Activated naive CD4-positive, alpha-beta T cell treated with anti-CD3 and anti-CD28 coated beads for 36 hours (primary cell): ENCODE results near the gene NGDN. TPM values are rescaled to one million over a fixed set of nuclear protein-coding genes. Genes with fewer than 3 reads are reported as not detected.

Experiments
- CTCF ChIA-PET: fragments of 350-600 bp; sonication (Branson Sonifier 250); formaldehyde crosslinking; loops from one replicate; lab custom pipeline; 2021; ENCODE audit warnings: antibody characterized with exemption; lab: Charles Lee
- DNase-seq: peaks from one replicate; pipeline ENCODE4 v3.0.0-alpha.2; 2020
- H3K27ac Mint-ChIP-seq: one replicate; pipeline ENCODE4 v1.8.0; 2021; ENCODE audit warnings: mild to moderate bottlenecking, mixed read lengths
- H3K27me3 Mint-ChIP-seq: one replicate; pipeline ENCODE4 v1.8.0; 2021; ENCODE audit warnings: low read depth, mixed read lengths
- H3K36me3 Mint-ChIP-seq: one replicate; pipeline ENCODE4 v1.8.0; 2021; ENCODE audit warnings: low read depth, mixed read lengths
- H3K4me1 Mint-ChIP-seq: one replicate; pipeline ENCODE4 v1.8.0; 2021; ENCODE audit warnings: low read depth, mixed read lengths
- H3K4me3 Mint-ChIP-seq: one replicate; pipeline ENCODE4 v1.8.0; 2021; ENCODE audit warnings: mild to moderate bottlenecking, moderate library complexity, mixed read lengths
- H3K9me3 Mint-ChIP-seq: one replicate; pipeline ENCODE4 v1.8.0; 2021; ENCODE audit warnings: mixed read lengths
- intact Hi-C: fragments of 100-400 bp; cut with micrococcal nuclease; formaldehyde crosslinking; loops from one replicate; pipeline ENCODE4 v1.15.1; 2023
- total RNA-seq, 2 experiments: library from RNA; stranded (reverse); gene quantifications; one replicate each; pipeline ENCODE4 v1.2.3, GENCODE V29; 2021

The NGDN gene
- total RNA-seq, 2 experiments from 2014 or later: 38.9 to 40.8 TPM

DNA sequence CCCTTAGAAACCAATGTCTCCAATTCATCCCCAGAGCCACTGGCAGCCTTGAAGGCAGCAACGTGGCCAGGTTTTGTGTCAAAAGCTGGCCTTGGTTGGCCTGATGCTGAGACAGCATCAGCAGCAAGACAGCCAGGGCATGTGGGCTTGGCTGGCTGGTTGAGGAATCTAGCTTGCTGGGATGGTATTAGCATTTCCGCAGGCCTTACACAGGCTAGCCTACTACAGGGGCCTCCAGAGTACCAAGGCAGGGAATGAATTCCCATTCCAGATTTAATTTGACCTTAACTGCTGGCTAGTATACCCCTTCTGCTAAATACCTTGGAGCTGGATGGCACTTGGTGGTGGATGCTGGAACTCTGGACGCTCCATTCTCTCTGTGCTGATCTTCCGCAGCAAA is 15.8 kb downstream of the NGDN start:
- Mint-ChIP-seq H3K27ac (no peak overlapping the region), H3K9me3 (no peaks in the 10 kb centered on the region), H3K4me3 (no peak overlapping the region), H3K36me3 (peaks cover 7% of the 10 kb centered on the region), H3K27me3 (no peaks in the 10 kb centered on the region), H3K4me1 (no peaks in the 10 kb centered on the region)
- CTCF ChIA-PET: interaction anchor here (2.1 to 3.9 kb wide), 2 partner anchors 8 to 75 kb away, joined by 5 to 27 read pairs; no protein-coding TSS in a partner anchor
- intact Hi-C loops: no loop called here
- DNase-seq: no peak

GRCh38 chr14:23486036-23486435 is 16.5 kb downstream of the NGDN start:
- H3K9me3 Mint-ChIP-seq: no peaks in the 10 kb centered on the region
- CTCF ChIA-PET: interaction anchor here (2.1 to 3.9 kb wide), 2 partner anchors 9 to 74 kb away, joined by 5 to 27 read pairs; no protein-coding TSS in a partner anchor
- H3K27ac Mint-ChIP-seq: no peak overlapping the region

DNA sequence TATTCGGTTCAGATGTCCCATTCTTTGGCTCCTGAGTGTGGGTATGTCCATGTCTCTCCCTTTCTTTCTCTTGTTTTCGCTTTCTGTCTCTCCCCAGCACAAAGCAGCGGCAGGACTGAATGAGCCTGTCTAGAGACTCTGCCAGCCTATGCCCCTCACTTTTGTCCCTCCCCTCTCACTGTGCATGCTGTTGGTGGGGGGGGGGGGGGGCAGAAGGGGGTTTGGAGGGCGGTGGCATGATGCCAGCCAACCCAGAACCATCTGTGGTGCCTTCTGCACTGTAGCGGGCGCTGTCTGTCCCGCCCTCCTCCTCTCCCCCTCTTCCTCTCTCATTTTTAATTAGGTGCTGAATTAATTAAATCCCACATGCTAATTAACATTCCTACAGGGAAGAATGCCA is 17.7 kb downstream of the NGDN start:
- H3K27ac Mint-ChIP-seq: no peak overlapping the region
- H3K4me1 Mint-ChIP-seq: no peaks in the 10 kb centered on the region
- intact Hi-C loops: no loop called here
- DNase-seq: no peak
- H3K27me3 Mint-ChIP-seq: no peaks in the 10 kb centered on the region
- H3K36me3 Mint-ChIP-seq: peaks cover 3% of the 10 kb centered on the region
- no peaks in the 10 kb centered on the region for H3K9me3 Mint-ChIP-seq
- CTCF ChIA-PET: interaction anchor here (3.9 kb wide), 1 partner anchor 73 kb away, joined by 27 read pairs; no protein-coding TSS in a partner anchor
- H3K4me3 Mint-ChIP-seq: no peak overlapping the region

More at GRCh38 chr14:23486036-23486435, 16.5 kb downstream of the NGDN start:
- Mint-ChIP-seq H3K27me3 (no peaks in the 10 kb centered on the region), H3K4me1 (no peaks in the 10 kb centered on the region), H3K36me3 (peaks cover 6% of the 10 kb centered on the region), H3K4me3 (no peak overlapping the region)
- intact Hi-C loops: no loop called here
- DNase-seq: no peak

DNA sequence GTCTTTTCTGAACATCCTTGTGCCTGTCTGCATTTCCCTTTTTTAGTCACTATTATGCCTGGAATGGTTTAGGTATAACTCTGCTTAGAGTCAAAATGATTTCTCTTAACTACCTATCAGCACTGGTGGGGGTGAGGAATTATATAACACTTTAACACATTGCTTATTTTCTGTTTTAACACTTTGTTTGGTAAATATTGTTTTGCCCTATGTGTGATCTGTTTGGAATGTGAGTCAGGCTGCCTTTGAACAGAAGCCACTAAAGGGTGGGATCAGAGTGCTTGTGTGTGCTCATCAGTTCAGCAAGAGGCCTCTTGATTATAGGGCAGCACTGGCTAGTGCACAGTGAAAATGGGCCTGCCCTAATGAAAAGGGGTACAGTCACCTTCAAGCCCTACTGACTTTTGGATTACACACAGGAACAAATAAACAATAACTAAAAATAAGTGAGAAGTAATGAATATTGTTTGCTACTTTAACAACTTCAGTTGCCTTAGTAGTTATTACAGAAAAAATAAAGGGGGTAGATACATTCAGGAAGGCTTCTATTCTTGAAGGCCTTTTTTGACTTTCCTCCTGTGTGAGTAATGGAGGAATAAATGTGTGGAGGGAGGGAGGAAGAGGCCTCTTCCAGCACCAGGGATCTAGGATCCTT is 23.2 kb downstream of the NGDN start:
- CTCF ChIA-PET: no interaction called here
- DNase-seq: no peak
- intact Hi-C loops: no loop called here
- H3K27ac Mint-ChIP-seq: no peak overlapping the region
- H3K36me3 Mint-ChIP-seq: no peaks in the 10 kb centered on the region
- no peaks in the 10 kb centered on the region for H3K9me3 Mint-ChIP-seq
- no peaks in the 10 kb centered on the region for H3K4me1 Mint-ChIP-seq
- H3K4me3 Mint-ChIP-seq: no peak overlapping the region
- no peaks in the 10 kb centered on the region for H3K27me3 Mint-ChIP-seq

GRCh38 chr14:23494223-23494622 is 24.7 kb downstream of the NGDN start:
- CTCF ChIA-PET: interaction anchor here (2.6 kb wide), 1 partner anchor 66 kb away, joined by 5 read pairs; no protein-coding TSS in a partner anchor
- Mint-ChIP-seq H3K36me3 (no peaks in the 10 kb centered on the region), H3K27me3 (no peaks in the 10 kb centered on the region), H3K4me3 (no peak overlapping the region), H3K4me1 (no peaks in the 10 kb centered on the region), H3K27ac (no peak overlapping the region), H3K9me3 (no peaks in the 10 kb centered on the region)
- intact Hi-C loops: no loop called here
- DNase-seq: no peak

- Mint-ChIP-seq H3K36me3 (peaks cover 3% of the 10 kb centered on the region), H3K27ac (no peak overlapping the region), H3K27me3 (no peaks in the 10 kb centered on the region), H3K9me3 (no peaks in the 10 kb centered on the region), H3K4me1 (peaks cover 3% of the 10 kb centered on the region), H3K4me3 (peak overlapping the region; percentile 33)
- intact Hi-C loops: no loop called here
- peak; percentile 26 for DNase-seq
- CTCF ChIA-PET: interaction anchor here (1.0 to 1.4 kb wide), 3 partner anchors 27 to 120 kb away, joined by 3 read pairs; no protein-coding TSS in a partner anchor
Measured at GRCh38 chr14:23512156-23512555, 42.7 kb downstream of the NGDN start.

DNA sequence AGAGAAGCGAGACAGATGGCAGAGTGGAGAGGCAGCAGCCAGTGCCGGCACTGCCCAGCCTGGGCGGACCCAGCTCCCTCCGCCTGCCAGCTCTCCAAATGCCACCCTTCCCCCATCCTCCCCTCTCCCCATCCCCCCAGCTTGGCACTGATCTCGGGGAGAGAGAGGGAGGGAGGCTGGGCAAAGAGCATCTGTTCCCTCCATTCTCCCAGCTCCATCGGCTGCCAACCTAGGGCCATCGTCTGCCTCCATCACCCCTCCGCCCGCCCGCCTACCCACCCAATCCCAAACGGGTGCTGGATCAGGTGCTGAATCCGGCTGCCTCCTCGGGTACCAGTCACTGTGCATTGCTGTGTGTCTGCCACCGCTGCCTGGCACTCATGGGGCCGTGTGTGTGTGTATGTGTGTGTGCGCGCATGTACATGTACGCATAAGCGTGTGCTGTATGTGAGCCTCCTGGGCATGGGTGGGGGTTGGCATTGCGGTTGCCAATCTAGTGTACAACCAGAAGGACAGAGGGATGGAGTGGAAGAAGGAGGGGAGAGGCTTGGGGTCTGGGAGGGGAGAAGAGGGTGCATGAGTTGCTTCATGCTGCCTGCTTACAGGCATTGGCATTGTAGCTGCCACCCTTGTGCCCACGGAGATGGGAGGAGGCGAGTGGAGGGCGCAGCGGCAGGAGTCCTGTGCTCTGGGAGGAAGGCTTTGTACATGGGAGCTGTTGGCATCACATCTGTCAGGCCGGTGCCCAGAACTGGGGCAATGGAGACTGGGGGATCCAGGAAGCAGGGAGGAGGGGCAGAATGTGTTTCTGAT is 43.7 kb downstream of the NGDN start:
- H3K27me3 Mint-ChIP-seq: no peaks in the 10 kb centered on the region
- no peak overlapping the region for H3K4me3 Mint-ChIP-seq
- no peak for DNase-seq
- H3K27ac Mint-ChIP-seq: no peak overlapping the region
- CTCF ChIA-PET: no interaction called here
- H3K36me3 Mint-ChIP-seq: peaks cover 3% of the 10 kb centered on the region
- intact Hi-C loops: no loop called here
- peaks cover 3% of the 10 kb centered on the region for H3K4me1 Mint-ChIP-seq
- no peaks in the 10 kb centered on the region for H3K9me3 Mint-ChIP-seq

DNA sequence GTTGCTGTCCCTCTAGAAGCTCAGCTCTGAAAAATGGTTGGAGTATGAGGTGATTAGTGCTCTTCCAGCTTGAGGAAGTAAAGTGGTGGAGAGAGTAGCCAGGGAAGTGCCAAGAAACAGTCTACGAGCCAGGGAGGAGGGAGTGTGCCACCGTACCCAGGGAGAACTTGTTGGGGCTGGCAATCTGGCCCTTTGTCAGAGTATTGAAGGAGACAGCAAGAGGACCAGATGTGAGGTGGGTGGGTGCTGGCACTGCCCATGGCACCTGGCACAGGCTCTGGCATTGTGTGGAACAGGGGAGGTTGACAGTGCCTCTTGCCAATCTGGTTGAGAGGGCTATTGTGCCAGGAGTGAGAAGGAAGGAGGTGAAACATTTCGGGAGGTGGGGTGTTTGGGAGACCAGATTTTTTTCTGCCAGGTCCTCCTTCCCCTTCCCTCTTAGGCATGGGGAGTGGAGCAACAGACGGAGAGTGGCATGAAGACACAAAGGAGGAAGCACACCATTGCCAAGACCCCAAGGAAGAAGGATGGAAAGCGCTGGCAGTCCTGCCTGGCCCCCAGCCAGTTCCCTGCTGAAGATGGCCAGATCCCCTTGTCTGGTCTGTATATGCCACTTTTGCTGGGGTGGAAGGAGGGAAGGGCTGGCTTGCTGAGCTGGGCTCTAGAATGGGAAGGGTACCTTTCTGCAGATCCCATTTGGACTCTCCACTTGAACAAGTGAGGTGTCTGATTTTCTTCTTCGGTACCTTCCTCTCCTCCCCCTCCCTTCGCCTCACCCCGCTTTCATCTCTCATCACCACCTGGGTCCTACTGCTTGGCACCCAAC is 44.5 kb downstream of the NGDN start:
- H3K9me3 Mint-ChIP-seq: no peaks in the 10 kb centered on the region
- no peak for DNase-seq
- H3K4me1 Mint-ChIP-seq: peaks cover 3% of the 10 kb centered on the region
- H3K4me3 Mint-ChIP-seq: no peak overlapping the region
- CTCF ChIA-PET: no interaction called here
- no peaks in the 10 kb centered on the region for H3K27me3 Mint-ChIP-seq
- intact Hi-C loops: no loop called here
- no peak overlapping the region for H3K27ac Mint-ChIP-seq
- H3K36me3 Mint-ChIP-seq: peaks cover 3% of the 10 kb centered on the region

DNA sequence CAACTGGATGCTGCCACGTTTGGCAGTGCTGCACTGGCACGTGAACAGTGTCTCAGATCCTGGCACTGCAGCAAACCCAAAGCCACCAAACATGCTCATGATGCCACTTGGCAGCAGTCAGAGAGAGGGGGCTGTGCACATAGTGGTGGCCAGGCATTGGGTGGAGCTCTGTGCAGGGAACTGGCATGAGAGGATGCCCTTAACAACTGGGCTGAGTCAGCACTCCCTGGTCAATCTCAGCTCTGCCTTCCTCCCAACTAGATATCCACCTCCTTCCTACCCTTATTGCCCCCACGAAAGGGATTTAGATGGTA is 45.1 kb downstream of the NGDN start:
- peaks cover 3% of the 10 kb centered on the region for H3K4me1 Mint-ChIP-seq
- peaks cover 3% of the 10 kb centered on the region for H3K36me3 Mint-ChIP-seq
- intact Hi-C loops: no loop called here
- DNase-seq: no peak
- H3K27ac Mint-ChIP-seq: no peak overlapping the region
- no peak overlapping the region for H3K4me3 Mint-ChIP-seq
- H3K27me3 Mint-ChIP-seq: no peaks in the 10 kb centered on the region
- CTCF ChIA-PET: no interaction called here
- H3K9me3 Mint-ChIP-seq: no peaks in the 10 kb centered on the region

- no peaks in the 10 kb centered on the region for H3K4me1 Mint-ChIP-seq
- no peak overlapping the region for H3K4me3 Mint-ChIP-seq
- intact Hi-C loops: no loop called here
- peaks cover 3% of the 10 kb centered on the region for H3K36me3 Mint-ChIP-seq
- no peaks in the 10 kb centered on the region for H3K9me3 Mint-ChIP-seq
- no peak for DNase-seq
- CTCF ChIA-PET: no interaction called here
- no peaks in the 10 kb centered on the region for H3K27me3 Mint-ChIP-seq
- H3K27ac Mint-ChIP-seq: no peak overlapping the region
Measured at GRCh38 chr14:23517650-23518326, 48.3 kb downstream of the NGDN start.

GRCh38 chr14:23518709-23519108 is 49.2 kb downstream of the NGDN start:
- no peak for DNase-seq
- no peak overlapping the region for H3K27ac Mint-ChIP-seq
- H3K4me1 Mint-ChIP-seq: no peaks in the 10 kb centered on the region
- H3K9me3 Mint-ChIP-seq: no peaks in the 10 kb centered on the region
- H3K4me3 Mint-ChIP-seq: no peak overlapping the region
- intact Hi-C loops: no loop called here
- CTCF ChIA-PET: no interaction called here
- peaks cover 1% of the 10 kb centered on the region for H3K36me3 Mint-ChIP-seq
- no peaks in the 10 kb centered on the region for H3K27me3 Mint-ChIP-seq
